SIG-M5 treated with dmso at 0.1 percent for 504 hours (cell line): ENCODE results near the gene CTNNA2.
A peak's percentile ranks its signal among the peaks of the same experiment; 100 is the strongest.

ENCODE experiments used
- DNase-seq: peaks from one replicate; lab custom pipeline; 2025; ENCODE audit not compliant: unreplicated experiment; lab: John Stamatoyannopoulos, UW

CTNNA2 gene

DNA sequence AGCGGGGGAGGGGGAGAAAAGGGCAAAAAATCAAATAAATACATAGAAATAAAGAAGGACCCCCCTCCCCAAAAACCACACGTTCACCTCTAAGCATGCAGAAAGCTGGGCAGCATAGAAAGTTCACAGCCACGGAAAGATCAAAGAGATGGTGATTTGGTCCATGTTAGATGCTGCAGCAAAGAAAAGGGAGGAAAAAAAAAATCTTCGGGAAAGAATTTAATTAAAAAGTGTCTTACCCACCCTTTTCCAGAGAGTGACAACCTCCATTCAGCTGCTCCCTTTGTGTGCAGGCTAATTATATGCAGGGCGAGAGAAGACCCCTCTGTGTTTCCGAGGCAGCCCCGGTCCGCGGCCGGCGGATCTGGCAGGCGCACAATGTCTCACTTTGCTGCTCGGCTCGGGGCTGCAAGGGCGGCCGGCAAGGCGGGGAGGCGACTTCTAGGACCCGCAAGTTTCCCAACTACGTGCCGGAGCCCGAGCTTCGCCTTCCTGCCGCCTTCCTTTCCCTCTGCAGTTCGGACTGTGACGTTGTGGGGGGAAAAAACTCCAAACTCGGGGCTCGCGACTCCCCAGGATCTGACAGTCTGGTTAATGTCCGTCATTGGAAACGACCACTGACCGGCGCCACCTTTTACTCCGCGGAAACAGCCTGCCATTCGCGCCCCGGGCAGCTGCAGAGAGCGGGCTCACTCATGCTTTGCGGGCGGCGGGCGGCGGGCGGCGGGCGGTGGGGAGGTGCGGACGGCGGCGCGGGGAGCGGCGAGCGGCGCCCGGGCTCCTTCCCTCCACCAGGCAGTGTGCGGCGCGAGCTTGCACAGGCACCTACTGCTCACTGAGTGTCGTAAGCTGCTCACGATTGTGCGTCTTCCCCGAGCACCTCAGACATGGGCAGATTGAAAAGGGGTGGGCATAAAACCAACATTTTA, 791.3 kb downstream of the CTNNA2 start, which contains the start of gene LRRTM1:
LRRTM1 (minus strand) TSS at position 844 of the 929 bp plus-strand sequence. CDS start 933 bp downstream, outside the sequence.
- DNase-seq, result no peak

DNA sequence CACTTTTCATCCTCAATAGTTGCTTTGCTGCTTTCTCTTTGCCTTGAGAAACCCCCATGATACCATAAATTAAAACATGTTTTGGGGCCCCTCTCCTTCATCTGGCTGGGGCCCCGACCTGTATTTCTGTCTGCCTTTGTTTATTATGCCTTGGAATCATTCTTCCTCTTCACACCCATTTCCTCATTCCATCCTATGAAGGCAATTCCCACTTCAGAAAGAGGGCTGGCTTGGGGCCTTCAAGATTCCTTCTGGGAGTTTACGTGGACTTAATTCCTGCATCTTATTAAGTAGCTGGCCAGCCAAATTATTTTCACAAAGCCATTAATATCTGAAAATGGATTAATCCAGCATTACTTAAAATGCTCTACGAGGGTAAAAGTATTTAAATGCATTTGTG, 798.5 kb downstream of the CTNNA2 start:
- no peak for DNase-seq

DNA sequence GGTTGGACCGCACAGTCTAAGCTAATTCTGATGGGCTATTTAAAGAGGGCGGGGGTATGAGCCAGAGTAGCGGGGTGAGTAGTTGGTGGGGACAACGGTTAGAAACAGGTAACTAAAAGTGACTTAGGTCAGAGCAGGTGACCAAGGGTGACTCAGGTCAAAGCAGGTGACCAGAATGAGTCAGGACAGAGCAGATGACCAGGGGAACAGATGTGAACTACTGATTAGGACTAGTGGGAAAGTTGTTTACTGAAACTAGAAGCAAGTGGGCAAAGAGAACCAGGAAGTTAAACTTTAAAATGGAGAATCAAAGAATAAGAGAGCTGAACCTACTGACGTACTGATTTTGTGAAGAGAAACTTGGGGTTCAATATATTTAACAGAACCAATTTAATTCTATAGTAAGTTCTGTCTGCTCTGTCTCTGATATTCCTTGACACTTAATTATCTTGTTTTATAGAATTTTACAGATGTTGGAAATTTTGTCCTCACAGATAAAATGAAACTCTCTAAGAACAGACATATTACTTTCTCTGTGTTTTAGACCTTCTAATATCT, 799.5 kb downstream of the CTNNA2 start:
- no peak for DNase-seq

DNA sequence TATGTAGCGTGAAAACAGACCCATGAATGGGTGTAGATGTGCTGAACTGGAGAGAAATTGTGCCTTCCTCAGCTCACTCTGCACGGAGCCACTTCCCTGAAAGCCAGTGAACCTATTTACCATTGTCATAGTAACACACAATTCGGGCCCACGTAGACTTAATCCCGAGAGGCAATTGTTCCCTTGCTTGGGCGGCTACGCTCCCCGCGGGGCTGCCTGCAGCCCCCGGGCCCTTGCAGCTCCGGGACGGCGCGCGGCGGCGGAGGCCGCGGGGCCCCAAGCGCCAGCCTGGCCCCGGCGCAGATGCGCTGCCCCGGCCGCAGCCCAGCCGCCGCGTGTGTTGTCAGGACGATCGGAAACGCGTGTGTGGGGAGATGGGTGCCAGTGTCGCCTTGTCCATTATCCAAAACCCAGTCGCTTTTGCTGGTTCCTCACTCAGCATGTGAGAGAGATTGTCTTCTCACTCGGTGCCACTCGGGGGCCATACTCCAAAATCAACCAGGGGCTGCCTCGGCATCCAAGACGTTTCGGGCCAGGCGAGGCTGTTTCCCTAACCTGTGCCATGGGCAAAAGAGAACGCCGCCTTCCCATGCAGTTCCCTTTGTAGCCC, 809.6 kb downstream of the CTNNA2 start:
- no peak for DNase-seq

DNA sequence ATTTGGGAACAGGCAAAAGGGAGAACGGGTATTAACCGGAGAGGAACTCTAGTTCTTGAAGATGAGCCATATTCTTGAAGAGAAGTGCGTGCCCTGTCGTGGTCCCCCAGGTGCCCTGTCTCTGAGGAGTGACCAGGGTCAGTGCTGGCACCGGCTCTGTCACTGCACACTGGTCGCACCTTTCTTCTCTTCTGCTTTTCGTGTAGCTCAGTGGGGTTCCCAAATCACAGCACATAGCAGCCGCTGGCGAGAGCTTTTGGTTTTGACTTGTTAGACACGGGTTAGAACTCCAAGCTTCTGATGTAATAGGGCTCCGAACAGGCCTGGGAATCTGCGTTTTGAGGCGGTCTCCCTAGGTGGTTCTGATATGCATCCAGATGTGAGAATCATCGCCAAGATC, 810.1 kb downstream of the CTNNA2 start:
- DNase-seq, result no peak

DNA sequence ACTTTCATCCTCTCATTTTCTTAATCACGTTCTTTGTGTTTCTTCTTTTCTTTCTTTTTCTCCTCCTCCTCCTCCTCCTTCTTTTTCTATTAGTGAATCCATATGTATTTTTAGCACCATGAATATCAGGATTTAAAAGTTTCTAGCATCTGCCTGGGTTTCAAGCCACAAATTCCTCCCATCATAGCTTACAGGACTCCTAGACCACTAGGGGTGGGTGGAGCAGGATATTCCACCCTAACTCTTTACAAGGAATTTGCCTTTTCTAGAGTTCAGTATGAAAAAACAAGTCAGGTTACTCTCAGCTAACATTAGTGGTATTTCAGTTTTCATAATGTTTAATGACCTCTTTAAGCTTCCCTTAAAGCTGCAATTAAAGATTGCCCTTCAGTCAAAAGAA, 810.8 kb downstream of the CTNNA2 start:
- no peak for DNase-seq

DNA sequence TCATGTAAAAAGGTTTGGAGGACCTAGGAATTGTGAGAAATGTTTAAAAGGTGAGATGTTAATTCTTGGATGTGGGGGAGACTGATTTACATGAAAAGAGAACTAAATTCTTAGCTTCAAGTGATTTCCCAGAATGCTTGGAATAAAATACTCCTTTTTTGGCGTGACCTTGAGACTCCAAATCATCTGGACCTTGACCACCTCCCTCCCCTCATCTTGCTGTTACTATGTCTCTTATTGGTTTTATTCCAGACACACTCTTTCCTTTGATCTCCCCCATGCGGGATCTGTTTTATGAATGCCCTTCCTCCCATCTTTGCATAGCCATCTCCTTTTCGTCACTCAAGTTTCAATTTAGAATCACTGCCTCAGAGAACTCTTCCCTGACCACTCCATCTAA, 811.7 kb downstream of the CTNNA2 start:
- DNase-seq, result no peak

DNA sequence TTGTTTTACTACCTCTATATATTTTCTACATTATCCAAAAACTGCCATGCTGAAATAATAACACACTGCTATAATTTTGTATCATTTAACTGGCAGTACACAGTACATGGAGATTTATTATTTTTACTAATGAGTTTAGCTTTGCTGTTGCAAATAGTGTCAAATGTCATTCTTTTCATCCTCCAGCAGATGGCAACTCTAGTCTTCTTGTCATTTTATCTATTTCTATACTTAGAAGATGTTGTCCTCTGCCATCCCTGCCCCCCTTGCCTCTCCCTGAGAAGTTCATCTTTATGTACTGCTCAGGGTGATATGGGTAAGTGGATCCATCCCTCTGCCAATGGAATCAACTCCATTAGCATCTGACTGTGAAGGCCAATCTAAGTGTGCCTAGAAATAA, 813.4 kb downstream of the CTNNA2 start:
- DNase-seq, result peak; percentile 27

DNA sequence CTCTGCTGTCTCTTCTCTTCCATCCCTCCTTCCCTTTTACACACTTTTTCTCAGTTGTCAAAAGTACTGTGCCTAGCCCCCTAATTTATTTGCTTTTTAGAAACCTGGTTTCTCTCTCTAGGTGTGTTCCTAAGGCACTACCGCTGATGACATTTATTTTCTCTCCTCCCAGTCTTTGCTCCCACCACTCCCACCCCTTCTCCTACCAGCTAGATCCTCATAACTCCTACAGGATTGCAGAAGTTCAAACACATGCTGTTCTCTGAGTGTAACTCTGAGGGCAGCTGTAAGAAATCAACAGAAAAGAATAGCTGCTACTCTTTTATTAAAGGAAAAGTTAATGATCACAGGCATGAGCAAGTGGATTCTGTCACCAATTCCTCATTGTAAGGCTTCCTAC, 814.0 kb downstream of the CTNNA2 start:
- DNase-seq, result no peak

DNA sequence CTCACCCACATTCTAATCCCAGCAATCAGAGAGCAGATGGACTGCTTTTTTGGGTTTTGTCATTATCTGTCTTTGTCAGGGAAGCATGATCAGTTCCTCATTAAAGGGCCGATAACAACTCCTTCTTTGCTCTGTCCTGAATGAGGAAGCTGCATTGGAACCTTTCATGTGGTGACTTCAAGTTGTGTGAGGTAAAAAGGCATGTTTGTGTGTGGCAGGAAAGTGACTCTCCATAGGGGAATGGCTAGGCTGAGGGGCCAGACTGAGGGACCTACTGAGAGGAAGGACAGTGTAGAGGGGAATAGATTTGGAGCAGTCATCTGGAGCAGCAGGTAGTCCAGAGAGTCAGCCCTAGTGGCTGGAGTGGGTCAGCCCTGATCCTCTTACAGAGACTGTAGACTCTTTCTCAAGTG, 815.3 kb downstream of the CTNNA2 start:
- DNase-seq, result no peak

DNA sequence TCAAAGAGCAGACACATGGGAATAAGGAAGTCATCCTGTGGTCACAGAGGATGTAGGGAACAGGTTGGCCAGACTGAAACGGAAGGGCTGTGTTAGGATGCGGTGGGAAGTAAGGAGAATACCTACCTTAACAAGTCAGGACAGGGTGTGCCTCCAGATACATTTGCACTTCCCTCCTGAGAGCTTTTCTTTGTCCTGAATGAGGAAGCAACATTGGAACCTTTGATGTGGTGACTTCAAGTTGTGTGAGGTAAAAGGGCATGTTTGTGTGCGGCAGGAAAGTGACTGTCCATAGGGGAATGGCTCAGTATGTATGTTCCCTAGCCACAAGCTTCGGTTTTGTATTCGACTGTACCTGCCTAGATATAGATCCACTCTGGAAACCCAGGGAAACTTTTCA, 816.6 kb downstream of the CTNNA2 start:
- no peak for DNase-seq

DNA sequence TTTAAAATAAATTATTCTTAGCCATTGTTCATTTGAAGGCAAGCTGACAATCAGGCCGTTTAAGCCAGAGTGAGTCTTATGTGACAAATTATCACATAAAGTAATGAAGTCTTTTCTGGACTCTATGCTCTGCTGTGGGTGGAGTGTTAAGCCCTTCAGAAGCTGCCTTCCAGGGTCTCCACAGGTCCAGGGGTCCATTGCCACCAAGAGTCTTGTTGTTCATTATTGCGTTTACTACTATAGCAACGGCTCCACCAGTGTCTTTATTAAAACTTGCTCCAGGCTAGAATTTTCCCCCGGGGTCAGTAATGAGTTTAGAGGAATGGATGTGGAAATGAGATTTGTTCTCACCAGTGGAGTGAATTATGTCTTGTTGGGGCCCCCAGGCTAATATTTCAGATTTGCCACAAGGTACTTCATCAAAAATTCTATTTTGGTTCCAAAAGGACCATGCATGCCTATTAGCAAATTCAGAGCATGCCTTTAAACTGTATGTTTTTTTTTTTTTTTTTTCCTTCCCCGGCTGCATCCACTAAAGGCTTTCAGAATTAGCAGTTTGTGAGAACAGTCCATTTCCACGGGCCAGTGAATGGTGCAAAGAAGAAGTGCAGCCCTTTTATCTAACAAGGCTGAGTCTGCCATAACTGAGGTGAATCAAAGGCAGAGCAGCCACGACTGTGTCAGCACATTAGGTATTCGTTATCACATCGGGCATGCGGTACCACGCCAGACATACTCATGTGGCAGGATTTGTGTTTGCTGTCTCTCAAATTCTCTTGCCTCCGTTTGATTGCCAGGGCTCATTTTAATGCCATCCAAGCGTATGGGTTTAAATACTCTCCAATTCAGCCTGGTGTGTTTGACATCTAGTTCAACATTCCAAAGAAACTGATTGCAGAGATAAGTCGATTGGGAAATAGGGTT, 817.9 kb downstream of the CTNNA2 start:
- DNase-seq, result no peak

DNA sequence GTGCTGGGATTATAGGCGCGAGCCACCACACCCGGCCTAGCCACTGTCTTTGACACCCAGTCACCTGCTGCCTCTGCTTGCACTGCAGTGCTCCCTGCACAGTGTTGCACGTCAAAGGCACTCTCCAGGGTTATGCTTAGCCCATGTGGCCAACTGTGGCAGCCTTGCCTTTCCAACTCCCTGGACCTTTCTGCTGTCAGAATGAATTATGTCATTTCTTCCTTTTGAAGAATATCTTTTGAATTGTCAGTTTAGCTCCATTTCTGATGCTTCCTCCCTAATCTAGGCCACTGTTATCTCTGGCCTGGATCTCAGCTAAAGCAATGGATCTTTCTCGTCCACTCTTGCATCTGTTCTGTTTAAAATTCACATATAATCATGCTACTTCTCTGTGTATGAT, 821.0 kb downstream of the CTNNA2 start:
- no peak for DNase-seq

DNA sequence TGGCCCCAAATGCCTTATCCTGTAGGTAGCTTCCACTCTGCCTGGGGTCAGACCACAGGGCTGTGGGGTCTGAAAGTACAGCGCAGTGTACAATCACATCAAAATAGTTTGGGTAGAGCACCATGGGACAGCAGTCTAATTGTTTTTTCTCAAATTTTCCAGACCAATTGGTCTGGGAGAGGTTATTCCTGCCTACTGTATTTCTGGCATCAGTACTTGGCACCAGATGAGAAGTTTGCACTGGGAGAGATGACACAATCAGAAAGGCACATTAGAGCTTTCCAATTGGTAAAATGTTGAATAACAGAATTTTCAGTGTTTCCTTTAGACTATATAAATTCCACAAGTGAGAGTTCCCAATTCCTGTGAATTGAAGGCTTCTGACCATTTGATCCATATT, 822.6 kb downstream of the CTNNA2 start:
- DNase-seq, result no peak

DNA sequence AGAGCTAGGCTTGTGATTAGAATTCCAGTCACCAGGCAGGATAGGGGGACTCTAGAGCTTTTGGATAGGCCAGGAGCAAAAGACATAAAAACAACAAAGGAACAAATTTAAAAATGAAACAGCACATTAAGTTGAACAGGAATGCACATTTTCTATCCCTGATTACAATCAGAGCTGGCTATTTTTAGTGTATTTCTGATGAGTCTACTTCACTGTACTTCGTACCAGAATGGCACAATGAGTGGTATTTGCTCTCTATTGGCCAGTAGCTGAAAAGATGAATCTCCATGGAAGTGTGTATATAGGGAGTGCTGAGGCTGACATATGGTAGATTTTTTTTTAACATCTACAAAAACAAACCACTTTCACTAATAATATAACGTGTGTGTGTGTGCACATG, 825.9 kb downstream of the CTNNA2 start:
- DNase-seq, result no peak

DNA sequence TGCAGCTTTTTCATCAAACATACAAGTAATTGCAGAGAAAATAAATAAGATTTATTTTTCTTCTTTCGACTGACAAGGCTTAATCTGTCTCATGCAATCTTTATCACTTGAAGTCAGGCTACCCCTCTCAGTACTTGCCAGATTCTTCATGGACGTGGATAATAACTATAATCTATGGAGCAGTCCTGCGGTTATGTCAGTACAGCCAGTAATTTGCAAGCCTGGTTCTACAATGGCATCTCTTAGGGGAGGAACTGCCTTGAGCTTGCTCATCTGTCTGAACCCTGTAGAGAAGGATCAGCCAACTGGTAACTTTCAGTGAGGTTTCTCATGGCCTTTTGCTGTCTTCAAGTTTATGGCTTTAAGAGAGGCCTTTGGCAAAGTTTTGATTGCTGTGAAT, 827.2 kb downstream of the CTNNA2 start:
- no peak for DNase-seq

DNA sequence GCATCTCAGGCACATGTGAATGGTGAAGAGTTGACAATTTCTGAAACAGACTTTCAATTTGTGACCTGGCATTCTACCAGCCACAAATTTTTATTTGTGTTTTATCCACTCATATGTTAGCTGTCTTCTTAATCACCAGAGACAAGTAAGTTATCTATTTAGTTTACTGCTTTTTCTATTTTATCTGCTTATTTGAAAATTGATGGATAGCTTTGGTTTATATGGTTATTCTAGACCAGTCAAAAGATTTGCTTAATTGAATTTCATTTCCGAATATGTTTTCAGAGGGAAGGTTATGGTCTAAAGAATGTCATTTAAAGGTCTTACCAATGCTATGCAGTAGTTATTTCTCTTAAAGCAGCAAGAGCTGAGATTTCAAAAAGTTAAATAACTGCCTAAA, 835.2 kb downstream of the CTNNA2 start:
- DNase-seq, result no peak

DNA sequence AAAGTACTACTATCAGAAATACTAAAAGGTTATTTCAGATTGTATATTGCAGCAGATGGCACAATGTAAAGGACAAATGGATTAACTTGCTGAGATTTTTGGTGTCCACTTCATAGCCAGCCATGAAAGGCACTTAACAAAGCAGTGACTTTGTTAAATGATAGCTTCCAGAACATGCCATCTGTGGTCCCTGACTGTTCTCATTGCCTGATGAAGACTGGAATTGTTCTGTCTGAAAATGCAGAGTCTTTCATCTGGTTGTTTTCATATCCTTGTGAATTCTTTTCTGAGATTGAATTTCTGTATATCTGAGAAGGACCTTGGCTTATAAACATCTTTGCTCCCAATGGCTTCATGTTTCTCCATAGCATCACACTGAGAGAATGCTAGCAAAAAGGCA, 836.1 kb downstream of the CTNNA2 start:
- DNase-seq, result no peak

DNA sequence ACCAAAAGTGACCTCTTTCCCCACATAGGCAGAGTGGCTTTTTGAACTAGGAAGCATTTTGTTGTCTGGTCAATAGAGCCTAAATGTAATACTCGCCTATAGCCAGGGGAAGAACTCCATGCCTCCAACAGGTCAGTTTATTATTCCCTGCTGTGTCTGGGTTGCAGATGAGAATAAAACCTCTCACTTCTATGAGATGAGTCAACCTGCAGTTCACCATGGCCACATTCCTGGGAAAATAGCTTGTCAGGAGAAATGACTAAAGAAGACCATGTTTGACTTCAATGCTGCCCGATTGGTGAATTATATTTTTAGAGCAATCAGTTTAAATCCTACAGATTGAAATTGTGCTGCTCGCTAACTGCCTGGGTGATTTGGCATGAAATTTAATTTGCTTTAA, 838.4 kb downstream of the CTNNA2 start:
- no peak for DNase-seq

DNA sequence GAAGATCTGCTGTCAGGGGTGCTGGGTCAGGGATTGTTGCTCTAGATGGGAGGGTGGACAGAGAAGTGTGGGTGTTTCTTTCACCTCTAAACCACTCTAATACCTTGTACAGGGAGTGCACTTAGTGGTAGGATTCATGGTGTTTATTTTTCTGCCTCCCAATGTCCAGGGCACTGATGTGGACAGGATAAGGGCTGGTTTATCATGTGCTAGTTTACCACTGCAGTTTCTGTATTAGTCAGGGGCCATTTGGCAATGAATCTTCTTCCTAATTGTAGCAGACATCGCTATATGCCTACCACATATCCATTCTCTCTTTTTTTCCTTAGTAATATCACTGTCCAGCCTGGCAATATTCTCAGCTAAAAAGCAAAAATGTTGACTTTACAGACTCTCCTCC, 842.0 kb downstream of the CTNNA2 start:
- DNase-seq, result no peak

DNA sequence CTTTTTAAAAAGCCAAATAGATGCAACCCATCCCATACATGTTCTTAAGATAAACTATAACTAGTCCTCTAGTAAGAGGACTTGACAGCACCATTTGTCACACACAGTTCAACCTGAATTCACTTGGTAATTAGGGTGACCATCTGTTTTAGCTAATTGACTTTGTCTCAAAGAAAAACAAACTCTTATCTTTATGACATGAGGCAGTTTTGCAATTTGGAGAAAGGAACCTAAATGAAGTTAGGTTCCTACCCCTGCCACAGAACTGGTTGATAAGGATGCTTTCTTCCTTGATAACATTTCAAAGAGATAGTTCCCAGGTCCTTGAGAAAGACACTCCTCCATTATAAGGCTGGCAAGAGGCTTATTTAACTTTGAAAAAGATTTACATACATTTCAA, 849.1 kb downstream of the CTNNA2 start:
- no peak for DNase-seq
